NK-92 (cell line): ENCODE results near the gene FOXB2.
"Not testable (repeated sequence)": the region's sequence is repeated elsewhere in the genome, so short reads cannot be mapped to it uniquely, and the experiment has no call there.

Source experiments
- DNase-seq: peaks from one replicate; lab custom pipeline; 2025; ENCODE audit not compliant: unreplicated experiment; lab: John Stamatoyannopoulos, UW

Gene FOXB2

DNA sequence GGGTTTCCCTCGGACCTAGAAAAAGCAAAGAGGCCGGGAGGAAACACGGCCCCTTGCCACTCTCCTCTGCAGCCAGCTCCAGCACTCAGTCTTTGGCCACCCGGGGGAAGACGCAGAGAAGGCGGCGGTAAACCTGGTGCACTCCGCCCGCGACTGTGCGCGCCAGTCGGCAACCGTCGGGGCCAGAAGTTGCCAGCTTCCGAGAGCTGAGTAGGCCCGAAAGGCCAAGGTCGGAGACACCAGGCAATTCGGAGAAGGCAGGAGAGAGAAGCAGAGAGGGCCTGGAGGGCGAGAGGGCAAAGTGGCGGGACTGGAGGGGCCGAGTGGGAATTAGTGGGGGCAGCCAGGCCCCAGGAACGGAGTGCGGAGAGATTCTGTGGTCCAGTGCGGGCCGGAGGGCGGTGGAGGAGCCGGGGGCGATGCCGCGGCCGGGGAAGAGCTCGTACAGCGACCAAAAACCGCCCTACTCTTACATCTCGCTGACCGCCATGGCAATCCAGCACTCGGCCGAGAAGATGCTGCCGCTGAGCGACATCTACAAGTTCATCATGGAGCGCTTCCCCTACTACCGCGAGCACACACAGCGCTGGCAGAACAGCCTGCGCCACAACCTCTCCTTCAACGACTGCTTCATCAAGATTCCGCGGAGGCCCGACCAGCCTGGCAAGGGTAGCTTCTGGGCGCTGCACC lies at the start of gene FOXB2:
TSS of gene FOXB2 (plus strand) at position 420 of the 690 bp plus-strand sequence. CDS start at position 420, 0 bp downstream.
- DNase-seq: no peak

DNA sequence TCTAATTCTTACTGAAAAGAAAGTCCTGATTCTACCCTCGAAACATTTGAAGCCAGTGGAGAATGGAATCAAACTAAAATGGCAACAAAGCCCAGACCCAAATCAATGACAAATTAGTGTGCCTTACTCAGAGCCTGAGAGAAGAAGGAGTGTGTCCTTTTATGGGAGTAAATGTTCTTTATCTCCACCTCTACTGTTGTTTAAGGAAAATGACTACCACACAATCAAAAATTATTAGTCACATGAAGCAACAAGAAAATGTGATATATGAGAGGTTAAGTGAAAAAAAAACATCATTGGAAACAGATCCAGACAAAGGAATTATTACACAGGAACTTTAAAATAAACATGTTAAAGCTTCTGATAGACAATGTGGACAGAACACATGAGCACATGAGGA lies 49.7 kb upstream of the FOXB2 start:
- no peak for DNase-seq

DNA sequence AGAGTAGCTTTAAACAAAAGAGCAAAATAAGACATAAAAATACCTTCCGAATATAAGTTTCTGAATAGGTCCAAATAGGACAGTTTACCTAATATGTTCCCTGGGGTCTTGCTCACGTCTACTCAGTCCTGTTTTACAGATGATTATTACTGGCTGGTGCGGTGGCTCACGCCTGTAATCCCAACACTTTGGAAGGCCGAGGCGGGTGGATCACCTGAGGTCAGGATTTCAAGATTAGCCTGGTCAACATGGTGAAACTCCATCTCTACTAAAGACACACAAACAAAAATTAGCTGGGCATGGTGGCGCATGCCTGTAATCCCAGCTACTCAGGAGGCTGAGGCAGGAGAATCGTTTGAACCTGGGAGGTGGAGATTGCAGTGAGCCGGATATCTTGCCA lies 40.6 kb upstream of the FOXB2 start:
- not testable (repeated sequence) for DNase-seq

DNA sequence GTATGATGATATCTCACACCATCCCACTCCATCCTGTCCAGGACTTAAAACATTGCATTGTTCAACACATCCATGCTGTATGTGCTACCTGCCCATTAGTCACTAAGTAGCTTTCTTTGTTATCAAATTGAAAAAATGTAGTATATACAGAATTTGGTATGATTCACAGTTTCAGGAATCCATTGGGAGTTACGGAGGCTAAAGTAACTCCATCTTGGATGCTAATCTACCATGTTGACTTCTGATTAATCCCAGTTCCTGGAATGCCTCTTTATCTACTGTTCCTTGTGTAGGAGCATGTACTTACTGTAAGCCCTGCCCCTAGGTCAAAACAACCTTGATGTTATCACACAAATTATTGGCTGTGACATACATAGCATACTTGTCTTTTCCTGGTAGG lies 38.9 kb upstream of the FOXB2 start:
- no peak for DNase-seq

DNA sequence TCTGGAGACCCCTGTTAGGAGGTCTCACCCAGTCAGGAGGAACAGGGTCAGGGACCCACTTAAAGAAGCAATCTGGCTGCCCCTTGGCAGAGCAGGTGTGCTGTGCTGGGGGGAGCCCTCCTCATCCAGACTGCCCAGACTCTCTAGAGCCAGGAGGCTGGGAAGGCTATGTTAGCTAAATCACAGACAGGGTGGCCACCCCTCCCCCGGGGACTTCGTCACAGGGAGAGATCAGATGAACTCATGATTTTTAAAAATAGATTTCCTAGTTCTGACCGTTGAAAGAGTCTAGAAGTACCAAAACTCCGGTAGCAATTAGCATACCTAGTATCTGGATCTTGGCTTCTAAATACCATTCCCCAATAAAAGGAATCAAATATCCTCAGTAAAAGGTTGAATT lies 35.0 kb upstream of the FOXB2 start:
- no peak for DNase-seq

DNA sequence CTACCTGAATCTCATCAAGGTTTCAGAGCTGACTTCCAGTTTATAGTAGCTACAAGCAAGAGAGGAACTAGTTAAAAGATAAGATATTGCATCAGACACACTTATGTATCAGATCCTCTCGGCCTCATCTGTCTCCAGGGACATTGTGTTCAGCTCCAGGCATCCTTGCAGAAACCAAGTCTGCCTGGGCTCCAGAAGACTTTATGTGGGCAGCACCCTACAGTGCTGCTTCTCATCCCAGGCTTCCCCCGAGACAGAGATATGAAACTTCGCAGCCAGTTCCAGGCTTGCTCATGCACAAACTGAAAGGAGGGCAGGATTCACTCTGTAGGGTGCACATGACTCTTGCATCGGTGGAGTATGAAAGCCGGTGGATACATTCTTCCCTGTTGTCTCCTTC lies 33.9 kb upstream of the FOXB2 start:
- no peak for DNase-seq

DNA sequence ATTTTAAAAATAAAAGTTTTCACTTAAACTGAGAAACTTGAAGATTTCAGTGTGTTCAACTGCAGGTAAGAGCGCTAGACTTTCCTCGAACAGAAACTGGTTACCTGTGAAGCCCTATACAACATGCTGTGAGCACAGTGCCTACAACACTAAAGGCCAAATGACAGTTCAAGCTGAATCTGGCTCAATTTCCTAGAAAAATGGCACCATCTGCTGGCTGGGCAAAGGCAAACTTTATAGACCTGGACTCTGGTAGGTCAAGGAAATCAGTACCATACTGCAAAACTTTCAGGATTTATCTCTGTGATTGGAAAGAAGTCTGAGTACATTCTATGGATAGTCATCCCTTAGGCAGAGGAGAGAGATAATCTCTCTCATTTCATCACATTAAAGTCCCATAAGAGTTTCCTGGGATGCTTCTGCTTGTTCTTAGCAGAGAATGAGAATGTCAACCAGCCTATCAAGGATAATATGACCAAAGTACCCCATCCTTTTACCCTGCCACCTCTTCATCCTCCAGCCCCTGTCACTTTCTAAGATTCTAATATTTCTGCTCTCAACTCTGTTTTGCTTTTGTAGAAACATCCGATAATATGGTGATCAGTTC lies 31.8 kb upstream of the FOXB2 start:
- no peak for DNase-seq

DNA sequence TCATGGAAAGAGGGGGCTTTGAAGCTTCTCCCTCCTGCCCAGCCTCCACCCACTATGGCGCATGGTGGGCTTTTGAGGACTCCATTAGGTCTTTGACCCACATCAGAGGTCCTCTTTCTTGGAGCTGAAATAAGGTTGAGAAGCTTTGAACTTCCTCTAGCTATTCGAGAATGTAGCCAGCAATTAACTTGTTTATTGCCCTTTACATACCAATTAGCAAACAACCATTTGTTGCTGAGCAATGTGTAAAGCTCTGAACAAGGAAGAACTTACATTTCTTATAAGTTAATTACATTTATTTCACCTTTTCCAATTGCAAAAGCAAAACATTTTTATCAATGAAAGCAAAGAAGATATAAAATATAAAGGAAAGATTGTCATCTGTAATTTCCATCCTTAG lies 30.5 kb upstream of the FOXB2 start:
- no peak for DNase-seq

DNA sequence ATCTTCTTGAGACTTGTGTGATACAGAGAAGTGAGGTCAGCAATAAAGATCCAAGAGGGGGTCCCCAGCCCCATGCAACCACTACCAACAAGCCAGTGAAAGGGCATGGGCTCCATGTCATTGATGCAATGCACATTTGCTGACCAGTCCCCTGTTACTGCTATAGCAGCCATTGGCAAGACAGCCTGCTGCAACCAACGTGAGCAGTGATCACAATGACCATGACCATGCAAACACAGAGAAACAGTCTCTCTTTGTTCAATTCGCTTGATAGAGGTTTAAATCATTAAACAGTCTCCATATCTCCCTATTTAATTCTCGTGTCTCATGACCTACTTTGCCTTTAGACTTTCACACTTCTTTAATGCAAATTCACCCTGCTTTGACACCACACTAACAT lies 30.0 kb upstream of the FOXB2 start:
- no peak for DNase-seq

DNA sequence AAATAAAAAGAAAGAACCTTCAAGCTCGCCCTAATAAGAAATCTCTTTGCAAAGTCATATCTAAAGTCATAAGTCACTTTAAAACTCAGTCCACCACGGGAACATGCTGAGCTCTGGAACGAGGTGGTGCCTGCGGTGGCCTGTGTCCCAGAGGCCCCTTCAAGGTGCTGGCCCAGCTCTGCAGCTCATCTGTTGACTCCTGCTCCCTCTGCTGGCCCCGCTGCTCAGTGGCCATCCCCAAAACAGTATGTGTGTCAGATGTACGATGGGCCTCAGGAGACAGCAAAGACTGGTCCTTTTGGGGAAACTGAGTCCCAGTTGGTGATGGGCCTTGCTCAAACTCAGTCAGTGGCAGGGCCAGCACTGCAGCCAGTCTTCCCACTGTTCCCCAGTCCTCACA lies 22.8 kb upstream of the FOXB2 start:
- no peak for DNase-seq

DNA sequence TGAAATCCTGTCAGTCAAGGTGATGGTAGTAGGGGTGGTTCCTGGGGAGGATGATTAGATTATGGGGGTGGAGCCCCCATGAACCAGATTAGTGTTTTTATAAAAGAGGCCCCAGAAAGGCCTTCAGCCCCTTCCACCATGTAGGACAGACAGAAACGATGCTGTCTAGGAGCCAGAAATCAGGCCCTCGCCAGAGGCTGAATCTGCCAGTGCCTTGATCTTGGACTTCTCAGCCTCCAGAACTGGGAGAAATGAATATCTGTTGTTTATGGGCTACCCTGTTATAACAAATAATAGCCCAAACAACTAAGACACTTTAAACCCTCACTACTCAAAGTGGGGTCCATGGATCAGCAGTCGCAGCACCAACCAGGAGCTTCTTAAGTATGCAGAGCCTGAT lies 20.2 kb upstream of the FOXB2 start:
- no peak for DNase-seq

DNA sequence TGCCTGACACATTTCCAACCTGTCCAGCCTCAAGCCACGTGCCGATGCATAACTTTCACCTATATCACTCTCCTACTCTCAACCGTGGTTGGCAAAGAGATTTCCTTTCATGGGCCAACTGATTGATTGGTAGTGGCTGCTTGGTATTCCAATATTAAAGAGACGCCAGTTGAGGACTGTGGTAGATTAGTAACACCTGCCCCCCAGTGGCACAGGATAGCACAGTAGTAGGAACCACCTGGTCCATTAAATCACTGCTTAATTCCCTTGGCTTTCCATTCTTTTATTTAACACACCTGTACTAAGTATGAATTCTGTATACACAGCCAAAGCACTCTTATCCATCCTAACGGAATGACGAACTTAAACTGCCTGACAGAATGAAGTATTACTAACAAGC lies 19.1 kb upstream of the FOXB2 start:
- DNase-seq: no peak

DNA sequence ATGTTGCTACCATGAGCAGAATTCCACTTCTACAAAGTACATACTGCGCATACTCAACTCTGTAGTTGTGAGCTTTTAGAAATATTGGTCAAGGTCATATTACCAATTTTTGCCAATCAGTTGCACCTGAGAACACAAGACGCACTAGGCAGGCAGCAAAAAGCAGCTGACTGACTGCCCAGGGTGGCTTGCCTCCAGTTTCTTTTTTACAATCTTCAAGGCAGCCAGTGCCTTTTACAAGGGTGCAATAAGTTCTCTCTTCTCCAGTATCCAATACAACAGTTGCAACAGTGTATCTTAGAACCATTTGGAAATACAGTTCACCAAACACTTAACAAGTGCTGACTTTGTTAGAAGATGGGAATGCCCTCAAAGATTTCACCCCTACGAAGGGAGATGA lies 16.1 kb upstream of the FOXB2 start:
- no peak for DNase-seq

DNA sequence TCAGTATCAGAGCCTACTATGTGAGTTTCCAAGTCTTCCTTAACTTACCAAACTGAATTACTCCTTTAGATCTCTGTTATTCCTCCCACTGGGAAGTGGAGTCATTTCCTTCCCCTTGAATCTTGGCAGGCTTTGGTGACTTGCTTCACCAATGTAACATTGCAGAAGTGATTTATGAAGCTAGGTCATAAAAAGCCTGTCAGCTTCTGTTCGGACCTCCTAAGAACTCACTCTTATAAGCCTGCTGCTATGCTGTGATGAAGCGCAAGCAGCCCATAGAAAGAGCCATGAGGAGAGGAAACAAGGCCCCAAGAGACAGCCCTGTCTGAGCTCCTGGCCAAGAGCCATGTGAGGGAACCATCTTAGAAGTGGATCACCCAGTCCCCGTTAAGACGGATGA lies 14.2 kb upstream of the FOXB2 start:
- no peak for DNase-seq

DNA sequence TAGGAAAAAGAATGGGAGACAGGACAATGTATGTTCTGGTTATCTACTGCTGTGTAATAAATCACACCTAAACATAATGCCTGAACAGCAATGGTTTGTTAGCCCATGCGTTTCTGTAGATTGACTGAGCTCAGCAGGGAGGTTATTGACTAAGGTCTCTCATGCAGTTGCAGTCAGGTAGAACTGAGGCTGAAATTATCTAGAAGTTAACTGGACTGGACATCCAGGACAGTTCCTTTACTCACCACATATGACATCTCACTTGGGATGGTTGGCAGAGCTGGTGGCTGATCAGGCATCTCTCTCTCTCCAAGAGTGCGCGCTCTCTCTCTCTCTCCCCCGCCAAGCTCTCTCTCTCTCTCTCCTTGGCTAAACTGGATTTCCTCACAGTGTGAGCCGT lies 8.9 kb upstream of the FOXB2 start:
- DNase-seq: no peak

DNA sequence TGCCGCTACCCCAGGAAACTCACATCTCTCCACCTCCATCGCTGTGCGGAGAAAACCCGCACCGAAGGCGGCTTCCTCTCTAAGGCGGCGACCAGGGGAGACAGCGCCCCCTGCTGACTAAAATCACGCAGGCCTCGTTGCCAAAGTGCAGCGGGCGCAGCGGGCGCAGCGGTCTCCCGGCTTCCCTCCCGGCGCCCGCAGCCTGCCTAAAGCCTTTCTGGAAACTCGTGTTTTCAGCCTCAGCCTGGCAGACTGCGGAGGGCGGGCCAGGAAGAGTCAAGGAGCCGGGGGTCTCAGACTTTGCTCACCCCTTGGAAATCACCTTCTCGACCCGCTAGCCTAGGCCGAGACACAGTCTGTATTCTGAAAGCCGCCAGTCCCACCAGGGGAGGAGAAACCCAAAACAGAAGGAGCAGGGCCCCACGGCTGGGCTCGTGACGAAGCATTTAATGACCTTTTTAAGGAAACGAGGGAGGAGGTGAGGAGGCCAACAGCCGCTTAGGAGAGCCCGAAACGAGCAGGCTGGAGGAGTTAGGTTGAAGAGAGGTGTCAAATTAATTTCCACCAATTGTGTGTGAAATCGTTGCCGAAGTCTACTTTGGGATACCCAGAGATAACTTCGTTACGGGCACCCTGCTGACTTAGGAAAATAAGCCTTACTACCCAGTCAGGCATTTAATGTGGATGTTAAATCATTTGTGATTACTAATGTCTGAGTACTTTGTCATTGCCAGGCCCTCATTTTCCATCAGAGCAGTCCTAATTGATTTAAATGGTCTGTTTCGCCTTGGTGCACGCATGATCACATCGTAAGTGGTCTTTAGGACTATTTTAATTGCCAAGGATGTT lies 7.3 kb upstream of the FOXB2 start:
- DNase-seq: no peak

DNA sequence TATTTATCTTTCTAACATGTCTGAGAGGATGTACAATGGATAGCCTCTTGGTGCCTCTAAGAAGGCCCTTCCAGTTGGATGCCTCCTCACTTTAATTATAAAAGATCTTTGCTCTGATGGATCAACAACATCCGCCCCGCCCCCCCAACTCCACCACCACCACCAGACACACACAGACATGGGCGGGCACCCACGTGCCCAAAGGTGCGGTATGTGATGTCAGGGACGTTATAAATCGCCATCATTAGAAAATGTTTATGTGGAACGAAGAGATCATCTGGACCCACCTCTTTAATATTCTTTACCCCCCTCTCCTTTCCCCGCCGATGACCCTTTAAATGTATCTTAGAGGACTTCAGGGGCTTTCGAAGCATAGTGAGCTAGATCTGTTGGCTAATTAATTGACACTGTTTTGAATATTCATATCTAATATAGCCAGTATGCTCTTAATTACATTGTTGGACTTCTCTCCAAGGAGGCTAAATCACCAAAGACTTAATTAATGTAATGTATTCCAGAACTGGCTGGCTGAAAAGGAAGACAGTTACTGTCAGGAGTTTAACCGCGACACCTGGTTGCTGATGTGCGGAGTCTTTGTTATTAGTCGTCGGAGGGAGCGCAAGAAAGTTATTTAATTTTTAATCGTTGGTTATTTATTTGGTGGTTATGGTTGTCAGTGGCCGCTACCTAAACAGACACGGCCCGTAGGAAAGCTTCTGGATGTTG lies 6.1 kb upstream of the FOXB2 start:
- DNase-seq: no peak

DNA sequence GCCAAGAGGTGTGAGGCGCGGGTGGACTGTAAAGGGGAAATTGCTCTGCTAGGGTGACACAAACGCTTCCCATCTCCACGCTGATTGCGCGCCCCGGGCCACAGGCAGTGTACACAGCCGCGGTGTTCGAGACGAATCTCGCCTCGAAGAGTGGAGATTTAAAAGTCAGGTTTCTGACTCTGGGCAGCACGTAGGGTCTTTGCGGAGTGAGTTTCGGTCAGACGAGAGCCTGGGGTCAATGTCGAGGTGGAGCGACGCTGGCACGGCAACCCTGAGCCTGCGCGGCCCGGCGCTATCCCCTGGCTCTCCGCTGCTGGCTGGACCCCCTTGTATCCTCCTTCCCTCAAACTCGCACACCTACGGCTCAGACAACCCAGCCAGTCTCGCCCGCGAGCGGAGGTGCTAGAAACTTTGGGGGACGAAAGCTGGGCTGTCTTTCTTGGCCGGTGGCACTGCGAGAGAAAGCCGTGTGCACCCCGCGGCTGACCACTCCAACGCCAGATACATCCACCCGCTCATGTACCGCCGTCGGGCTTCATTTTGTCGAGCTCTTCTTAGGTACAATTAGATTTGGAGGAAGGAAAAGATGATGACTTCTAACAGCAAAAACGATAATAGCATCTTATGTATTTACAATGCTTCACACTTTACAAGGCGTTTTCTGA lies 5.4 kb upstream of the FOXB2 start:
- no peak for DNase-seq

DNA sequence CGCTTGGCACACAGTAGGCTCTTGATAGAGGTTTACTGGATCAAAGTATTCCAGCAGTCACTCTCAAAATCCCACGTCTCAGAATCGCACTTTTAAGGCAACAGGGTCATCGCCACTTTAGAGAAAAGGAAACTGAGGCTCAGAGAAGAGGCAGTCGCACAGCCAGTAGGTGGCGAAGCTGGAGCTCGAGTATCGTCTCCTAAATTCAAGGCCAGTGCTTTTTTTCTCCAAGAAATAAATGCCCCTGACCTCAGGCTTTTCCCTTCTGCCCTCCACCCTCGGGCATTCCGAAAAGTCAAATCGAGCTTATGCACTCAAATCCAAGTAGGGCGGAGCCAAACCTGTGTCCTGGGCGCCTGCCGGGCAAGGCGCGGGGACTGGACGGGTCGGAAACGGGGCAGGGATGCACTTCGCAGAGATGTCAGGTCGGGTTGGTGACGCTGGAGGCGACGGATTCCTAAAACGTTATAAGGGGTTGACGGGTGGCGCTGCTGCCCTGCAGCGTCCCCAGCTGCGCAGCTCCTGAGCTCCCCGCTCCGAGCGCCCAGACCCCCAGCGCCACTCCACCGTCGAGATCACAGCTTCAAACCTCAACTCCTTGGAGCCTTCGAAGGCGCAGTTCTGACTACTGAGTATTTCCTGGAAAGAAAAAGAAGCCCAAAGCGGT lies 4.7 kb upstream of the FOXB2 start:
- DNase-seq: no peak

DNA sequence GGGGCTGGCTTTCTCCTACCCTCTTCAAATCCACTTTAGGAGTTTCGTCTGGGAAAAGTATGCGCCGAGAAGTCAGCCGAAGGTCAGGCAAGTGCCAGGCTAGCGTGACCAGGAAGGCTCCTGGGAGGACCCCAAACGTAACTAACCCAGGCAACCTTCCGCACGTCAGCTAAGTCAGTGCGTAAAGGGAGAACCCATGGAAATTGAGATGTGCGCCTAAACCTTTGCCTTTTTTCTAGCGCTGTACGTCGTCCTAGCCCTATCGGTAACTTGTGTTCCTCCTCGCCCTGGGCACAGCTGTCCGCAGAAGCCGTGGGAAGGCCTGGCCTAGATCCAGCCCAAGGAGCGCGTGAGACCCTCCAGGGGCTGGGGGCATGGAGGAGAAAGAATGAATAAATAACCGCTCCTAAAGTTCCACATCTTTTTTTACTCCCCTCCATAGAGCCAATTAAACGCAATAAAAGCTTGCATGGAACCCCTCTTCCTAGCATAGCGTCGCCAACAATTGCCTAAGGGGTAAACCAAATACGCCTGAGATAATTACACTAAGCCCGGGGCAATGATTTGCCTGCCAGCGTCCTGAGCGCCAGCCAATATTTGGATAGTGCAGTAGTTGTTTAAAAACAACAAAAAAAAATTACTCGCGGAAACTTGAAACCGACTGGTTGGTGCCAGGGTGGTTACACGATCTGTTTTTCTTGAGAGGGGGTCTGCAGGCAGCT lies 4.0 kb upstream of the FOXB2 start:
- DNase-seq: no peak
